Neural progenitor cell (in vitro differentiated cells): ENCODE results near the gene RNU4-1. TPM values are rescaled to one million over a fixed set of nuclear protein-coding genes. Genes with fewer than 3 reads are reported as not detected.

Experiments
- DNase-seq: peaks from one replicate; pipeline ENCODE4 v3.0.0-alpha.2; 2016; ENCODE audit warnings: low spot score
- H2AFZ ChIP-seq: fragments of 200-600 bp; sonication (generic); replicated peaks from 2 replicates; pipeline ENCODE4 v1.6.1; 2016; ENCODE audit warnings: antibody characterized with exemption
- H3F3A ChIP-seq: fragments of 200-600 bp; sonication (generic); 2 replicates; pipeline ENCODE4 v1.6.1; 2016; ENCODE audit warnings: antibody characterized with exemption, low read depth
- H3K27ac ChIP-seq: fragments of 200-600 bp; sonication (generic); 2 replicates; pipeline ENCODE4 v1.5.1; 2016; ENCODE audit warnings: mild to moderate bottlenecking
- H3K27me3 ChIP-seq: fragments of 200-600 bp; sonication (generic); 2 replicates; pipeline ENCODE4 v1.6.1; 2016; ENCODE audit warnings: mild to moderate bottlenecking, moderate library complexity
- H3K36me3 ChIP-seq: fragments of 200-600 bp; sonication (generic); 2 replicates; pipeline ENCODE4 v1.5.1; 2016
- H3K4me1 ChIP-seq: fragments of 200-600 bp; sonication (generic); 2 replicates; pipeline ENCODE4 v1.6.1; 2016; ENCODE audit warnings: mixed run types
- H3K4me2 ChIP-seq: fragments of 200-600 bp; sonication (generic); 2 replicates; pipeline ENCODE4 v1.6.1; 2016
- H3K4me3 ChIP-seq: fragments of 200-600 bp; sonication (generic); 2 replicates; pipeline ENCODE4 v1.5.1; 2016
- H3K79me2 ChIP-seq: fragments of 200-600 bp; sonication (generic); 2 replicates; pipeline ENCODE4 v1.6.1; 2016; ENCODE audit warnings: low read depth
- H3K9ac ChIP-seq: fragments of 200-600 bp; sonication (generic); 2 replicates; pipeline ENCODE4 v1.6.1; 2016
- H3K9me3 ChIP-seq: fragments of 200-600 bp; sonication (generic); 2 replicates; pipeline ENCODE4 v1.5.1; 2016; ENCODE audit warnings: low read depth
- H4K20me1 ChIP-seq: fragments of 200-600 bp; sonication (generic); 2 replicates; pipeline ENCODE4 v1.6.1; 2016; ENCODE audit warnings: low read depth
- H3K27ac Mint-ChIP-seq: 3 replicates; pipeline ENCODE4 v1.8.0; 2021; ENCODE audit warnings: mixed read lengths
- H3K27me3 Mint-ChIP-seq: 2 replicates; pipeline ENCODE4 v1.8.0; 2022; ENCODE audit warnings: low read depth, mild to moderate bottlenecking, inconsistent platforms, moderate library complexity, mixed read lengths; ENCODE audit not compliant: insufficient read depth
- H3K36me3 Mint-ChIP-seq: 3 replicates; pipeline ENCODE4 v1.8.0; 2021; ENCODE audit warnings: mixed read lengths
- H3K4me1 Mint-ChIP-seq: 3 replicates; pipeline ENCODE4 v1.8.0; 2021; ENCODE audit warnings: mixed read lengths
- H3K4me3 Mint-ChIP-seq: 3 replicates; pipeline ENCODE4 v1.8.0; 2021; ENCODE audit warnings: mild to moderate bottlenecking, moderate library complexity, mixed read lengths
- H3K9me3 Mint-ChIP-seq: 3 replicates; pipeline ENCODE4 v1.8.0; 2020; ENCODE audit warnings: mixed read lengths
- EZH2 ChIP-seq: fragments of 200-600 bp; sonication (generic); IDR thresholded peaks from 2 replicates; pipeline ENCODE4 v1.6.1; 2017; ENCODE audit warnings: antibody characterized with exemption, mild to moderate bottlenecking, moderate library complexity
- EZH2phosphoT487 ChIP-seq: fragments of 200-600 bp; sonication (generic); IDR thresholded peaks from 2 replicates; pipeline ENCODE4 v1.6.1; 2017; ENCODE audit warnings: antibody characterized with exemption
- total RNA-seq: library from RNA; depleted of rRNA; stranded (reverse); fragments of >200 nt; gene quantifications from 2 replicates; pipeline ENCODE4 v1.2.3, GENCODE V29; 2015; ENCODE audit warnings: low replicate concordance
- TF ChIP-seq, protein P1 (sequence below): fragments of 200-600 bp; sonication (generic); IDR thresholded peaks from 2 replicates; pipeline ENCODE4 v1.5.1; 2017; ENCODE audit warnings: antibody characterized with exemption, mild to moderate bottlenecking

RNU4-1 gene
- under 0.01 TPM in 2 replicates for total RNA-seq

DNA sequence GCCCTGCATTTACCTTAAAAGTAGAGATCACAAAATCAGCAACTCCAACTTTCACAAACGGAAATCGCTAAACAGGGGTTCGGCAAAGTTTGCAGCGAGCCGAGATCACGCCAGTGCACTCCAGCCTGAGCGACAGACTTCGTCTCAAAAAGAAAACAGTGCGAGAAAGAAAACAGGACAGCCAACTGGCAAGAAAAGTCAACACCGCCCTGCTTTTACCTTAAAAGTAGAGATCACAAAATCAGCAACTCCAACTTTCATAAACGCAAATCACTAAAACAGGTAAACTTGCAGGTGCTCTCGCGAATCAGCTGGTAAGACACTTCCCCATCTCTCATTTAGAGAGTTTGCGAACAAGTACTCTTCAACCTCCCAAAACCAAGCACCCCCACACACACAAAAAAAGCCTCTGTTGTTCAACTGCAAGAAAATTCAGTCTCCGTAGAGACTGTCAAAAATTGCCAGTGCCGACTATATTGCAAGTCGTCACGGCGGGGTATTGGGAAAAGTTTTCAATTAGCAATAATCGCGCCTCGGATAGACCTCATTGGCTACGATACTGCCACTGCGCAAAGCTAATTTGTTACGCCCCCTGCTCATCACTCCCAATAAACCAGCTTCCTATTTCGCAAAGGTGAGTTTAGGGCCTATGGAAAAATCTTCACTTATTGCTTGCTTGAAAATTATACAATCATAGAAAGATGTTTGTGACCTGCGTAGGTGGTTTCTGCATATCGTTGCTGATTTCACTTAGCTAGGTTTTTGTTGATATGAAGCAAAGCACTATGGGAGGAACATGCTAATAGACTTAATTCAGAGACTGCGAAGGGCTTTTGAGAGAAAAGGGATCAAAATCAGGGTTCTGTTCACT, at the start of gene RNU4-1:
TSS of gene RNU4-1 (minus strand) at position 577 of the 871 bp plus-strand sequence.
- Histone ChIP-seq H3K27me3 (no peaks in the 10 kb centered on the region), H3K36me3 (no peaks in the 10 kb centered on the region), H3K4me2 (peak within 1 kb of the TSS; percentile 74), H3K79me2 (no peaks in the 10 kb centered on the region), H3K9me3 (no peaks in the 10 kb centered on the region), H2AFZ (peak within 1 kb of the TSS; percentile 66), H3K4me3 (peak within 1 kb of the TSS; percentile 49), H3K27ac (peak within 1 kb of the TSS; percentile 100), H3K9ac (peak within 1 kb of the TSS; percentile 98), H3K4me1 (peaks cover 6% of the 10 kb centered on the region), H4K20me1 (no peaks in the 10 kb centered on the region), H3F3A (peaks cover 47% of the 10 kb centered on the region)
- Mint-ChIP-seq H3K36me3 (no peaks in the 10 kb centered on the region), H3K4me3 (no peak within 1 kb of the TSS), H3K9me3 (no peaks in the 10 kb centered on the region), H3K27me3 (peaks cover 7% of the 10 kb centered on the region), H3K4me1 (peaks cover 9% of the 10 kb centered on the region), H3K27ac (no peak within 1 kb of the TSS)
- TF ChIP-seq, protein P1, sequence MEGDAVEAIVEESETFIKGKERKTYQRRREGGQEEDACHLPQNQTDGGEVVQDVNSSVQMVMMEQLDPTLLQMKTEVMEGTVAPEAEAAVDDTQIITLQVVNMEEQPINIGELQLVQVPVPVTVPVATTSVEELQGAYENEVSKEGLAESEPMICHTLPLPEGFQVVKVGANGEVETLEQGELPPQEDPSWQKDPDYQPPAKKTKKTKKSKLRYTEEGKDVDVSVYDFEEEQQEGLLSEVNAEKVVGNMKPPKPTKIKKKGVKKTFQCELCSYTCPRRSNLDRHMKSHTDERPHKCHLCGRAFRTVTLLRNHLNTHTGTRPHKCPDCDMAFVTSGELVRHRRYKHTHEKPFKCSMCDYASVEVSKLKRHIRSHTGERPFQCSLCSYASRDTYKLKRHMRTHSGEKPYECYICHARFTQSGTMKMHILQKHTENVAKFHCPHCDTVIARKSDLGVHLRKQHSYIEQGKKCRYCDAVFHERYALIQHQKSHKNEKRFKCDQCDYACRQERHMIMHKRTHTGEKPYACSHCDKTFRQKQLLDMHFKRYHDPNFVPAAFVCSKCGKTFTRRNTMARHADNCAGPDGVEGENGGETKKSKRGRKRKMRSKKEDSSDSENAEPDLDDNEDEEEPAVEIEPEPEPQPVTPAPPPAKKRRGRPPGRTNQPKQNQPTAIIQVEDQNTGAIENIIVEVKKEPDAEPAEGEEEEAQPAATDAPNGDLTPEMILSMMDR = no peak
- TF ChIP-seq EZH2 (peak; percentile 29), EZH2phosphoT487 (no peak)
- DNase-seq = peak; percentile 89

DNA sequence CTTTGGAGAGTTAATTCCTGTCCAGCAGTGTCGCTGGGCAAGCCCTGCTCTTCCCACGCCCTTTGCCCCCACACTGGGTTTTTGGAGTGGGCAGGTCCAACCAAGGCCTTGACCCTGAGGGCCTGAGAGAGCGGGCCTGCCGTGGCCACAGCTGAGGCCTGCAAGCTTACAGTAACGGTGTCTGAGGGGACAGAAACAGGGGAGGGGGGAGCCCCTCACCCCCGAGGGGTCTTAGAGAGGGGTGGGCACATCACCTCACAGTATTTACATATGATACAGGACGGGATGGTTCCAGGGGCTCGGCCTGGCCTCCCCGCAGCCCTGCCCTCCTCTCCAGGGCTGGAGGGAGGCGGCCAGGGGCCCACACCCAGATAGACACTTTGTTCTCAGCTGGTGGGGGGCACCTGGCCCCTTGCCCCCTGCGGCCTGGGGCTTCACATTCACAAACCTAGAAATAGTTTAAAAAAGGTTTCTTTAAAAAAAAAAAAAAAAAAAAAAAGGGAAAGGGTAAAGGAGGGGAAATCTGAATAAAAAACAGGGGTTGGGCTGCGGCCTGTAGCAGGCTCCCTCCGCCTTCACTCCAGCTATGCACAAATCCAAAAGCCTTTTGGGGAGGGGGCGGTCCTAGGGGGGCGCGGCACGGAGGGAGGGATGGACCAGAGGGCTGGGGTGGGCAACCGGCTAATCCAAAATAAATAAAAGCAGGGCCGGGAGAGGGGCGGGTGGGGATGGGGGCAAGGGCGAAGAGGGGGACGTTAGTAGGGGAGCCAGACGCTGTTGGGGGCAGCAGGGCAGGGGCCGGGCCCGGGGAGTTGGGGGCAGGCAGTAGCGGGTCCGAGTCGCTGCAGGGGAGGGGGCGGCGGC, 49.4 kb upstream of the RNU4-1 start:
- no peak for DNase-seq
- Histone ChIP-seq H3F3A (peaks cover 31% of the 10 kb centered on the region), H3K36me3 (no peaks in the 10 kb centered on the region), H3K4me1 (no peaks in the 10 kb centered on the region), H3K4me2 (no peak overlapping the region), H3K9ac (no peak overlapping the region), H3K79me2 (no peaks in the 10 kb centered on the region), H3K27ac (peak overlapping the region; percentile 8), H3K27me3 (no peaks in the 10 kb centered on the region), H3K4me3 (no peak overlapping the region), H4K20me1 (peaks cover 3% of the 10 kb centered on the region), H3K9me3 (peaks cover 6% of the 10 kb centered on the region), H2AFZ (no peak overlapping the region)
- Mint-ChIP-seq H3K27me3 (peaks cover 12% of the 10 kb centered on the region), H3K36me3 (peaks cover 22% of the 10 kb centered on the region), H3K27ac (peak overlapping the region; percentile 90), H3K4me1 (peaks cover 19% of the 10 kb centered on the region), H3K9me3 (peaks cover 15% of the 10 kb centered on the region), H3K4me3 (no peak overlapping the region)
- TF ChIP-seq EZH2 (no peak), EZH2phosphoT487 (no peak)
- TF ChIP-seq, protein P1 = no peak

DNA sequence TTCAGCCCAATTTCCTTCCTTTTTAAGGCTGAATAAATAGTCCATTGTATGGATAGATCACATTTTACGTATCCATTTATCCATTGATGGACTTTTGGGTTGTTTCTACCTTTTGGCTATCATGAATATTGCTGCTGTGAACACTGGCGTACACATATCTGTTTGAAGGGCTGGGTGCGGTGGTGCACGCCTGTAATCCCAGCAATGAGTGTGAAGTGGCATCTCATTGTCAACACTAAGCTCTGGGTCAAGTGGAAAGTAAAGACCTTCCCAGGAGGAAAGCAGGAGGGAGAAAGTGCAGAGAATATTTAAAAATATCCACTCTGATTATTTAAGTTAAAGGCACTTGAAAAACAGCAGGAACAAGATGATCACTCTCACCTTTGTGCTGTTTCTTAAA, 46.2 kb upstream of the RNU4-1 start:
- H3K27ac Mint-ChIP-seq = no peak overlapping the region
- TF ChIP-seq, protein P1 = no peak
- no peak for TF ChIP-seq EZH2
- TF ChIP-seq EZH2phosphoT487 = no peak

More for the DNA sequence above, 46.2 kb upstream of the RNU4-1 start:
- Histone ChIP-seq H3K27me3 (no peaks in the 10 kb centered on the region), H3K4me1 (no peaks in the 10 kb centered on the region), H3K4me2 (no peak overlapping the region), H3K27ac (no peak overlapping the region), H3K9me3 (peaks cover 8% of the 10 kb centered on the region), H3K4me3 (no peak overlapping the region), H3K36me3 (no peaks in the 10 kb centered on the region), H3K9ac (no peak overlapping the region), H2AFZ (no peak overlapping the region), H4K20me1 (peaks cover 3% of the 10 kb centered on the region), H3K79me2 (no peaks in the 10 kb centered on the region), H3F3A (peaks cover 29% of the 10 kb centered on the region)
- Mint-ChIP-seq H3K4me3 (peak overlapping the region; percentile 24), H3K4me1 (peaks cover 19% of the 10 kb centered on the region), H3K36me3 (peaks cover 19% of the 10 kb centered on the region), H3K9me3 (peaks cover 31% of the 10 kb centered on the region), H3K27me3 (peaks cover 12% of the 10 kb centered on the region)
- no peak for DNase-seq
